BJ (cell line): ENCODE results near the gene SMARCC2. TPM values are rescaled to one million over a fixed set of nuclear protein-coding genes. Genes with fewer than 3 reads are reported as not detected.

Experiments used
- CTCF ChIA-PET: fragments of 350-600 bp; formaldehyde crosslinking; extraction: SDS; loops from one replicate; lab custom pipeline; 2021; ENCODE audit warnings: antibody characterized with exemption, inconsistent platforms; lab: Yijun Ruan, JAX
- POLR2A ChIA-PET: fragments of 300-600 bp; sonication (Branson Sonifier 250); formaldehyde crosslinking; extraction: SDS; loops from one replicate; lab custom pipeline; 2021; ENCODE audit warnings: antibody characterized with exemption; lab: Charles Lee
- DNase-seq: peaks from one replicate; pipeline ENCODE4 v3.0.0-alpha.2; 2011; ENCODE audit warnings: low read depth
- H3K27me3 ChIP-seq: 2 replicates; pipeline ENCODE4 v1.6.0; 2011; ENCODE audit warnings: low read length; ENCODE audit not compliant: control insufficient read depth, insufficient read depth
- H3K36me3 ChIP-seq: 2 replicates; pipeline ENCODE4 v1.5.1; 2011; ENCODE audit warnings: low read length; ENCODE audit not compliant: control insufficient read depth, insufficient read depth
- H3K4me3 ChIP-seq: 2 replicates; pipeline ENCODE4 v1.5.1; 2011; ENCODE audit warnings: low read depth, mild to moderate bottlenecking, control low read depth, low read length
- CTCF ChIP-seq: IDR thresholded peaks from 2 replicates; pipeline ENCODE4 v1.5.1; 2011; ENCODE audit warnings: low read depth, mild to moderate bottlenecking, control low read depth, inconsistent platforms, low read length, moderate library complexity; ENCODE audit not compliant: insufficient read depth
- polyA plus RNA-seq: library from polyadenylated mRNA; depleted of rRNA; stranded (reverse); fragments of >200 nt; gene quantifications from 2 replicates; pipeline ENCODE4 v1.2.3, GENCODE V29; 2011

Gene SMARCC2
- polyA plus RNA-seq, 1 experiment: 60.7 TPM

DNA sequence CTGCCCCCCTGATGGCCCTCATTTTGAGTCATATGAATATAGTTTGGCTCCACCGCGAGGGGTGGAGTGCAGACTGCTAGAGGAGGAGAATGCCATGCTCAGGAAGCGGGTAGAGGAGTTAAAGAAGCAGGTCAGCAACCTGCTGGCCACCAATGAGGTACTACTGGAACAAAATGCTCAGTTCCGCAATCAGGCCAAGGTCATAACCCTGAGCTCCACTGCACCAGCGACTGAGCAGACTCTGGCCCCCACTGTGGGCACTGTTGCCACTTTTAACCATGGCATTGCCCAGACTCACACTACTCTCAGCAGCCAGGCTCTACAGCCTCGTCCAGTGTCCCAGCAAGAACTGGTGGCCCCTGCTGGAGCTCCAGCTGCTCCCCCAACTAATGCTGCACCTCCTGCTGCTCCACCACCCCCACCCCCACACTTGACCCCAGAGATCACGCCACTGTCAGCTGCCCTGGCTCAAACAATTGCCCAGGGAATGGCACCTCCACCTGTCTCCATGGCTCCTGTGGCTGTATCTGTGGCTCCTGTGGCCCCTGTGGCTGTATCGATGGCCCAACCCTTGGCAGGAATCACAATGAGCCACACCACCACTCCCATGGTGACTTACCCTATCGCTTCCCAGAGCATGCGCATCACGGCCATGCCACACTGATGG is 67.9 kb downstream of the SMARCC2 start:
- Histone ChIP-seq H3K4me3 (no peak overlapping the region), H3K27me3 (no peaks in the 10 kb centered on the region), H3K36me3 (peaks cover 10% of the 10 kb centered on the region)
- CTCF ChIA-PET: interaction anchor here (4.8 to 6.8 kb wide), 2 partner anchors 39 to 69 kb away, joined by 52 to 134 read pairs; partner anchors contain the start of genes MYL6 and SMARCC2
- no peak for TF ChIP-seq CTCF
- POLR2A ChIA-PET: no interaction called here
- no peak for DNase-seq

GRCh38 chr12:56120158-56120846 is 69.0 kb downstream of the SMARCC2 start:
- no peak for TF ChIP-seq CTCF
- Histone ChIP-seq H3K4me3 (no peak overlapping the region), H3K36me3 (peaks cover 10% of the 10 kb centered on the region), H3K27me3 (no peaks in the 10 kb centered on the region)
- ChIA-PET POLR2A (interaction anchor here (1.0 to 1.3 kb wide), 2 partner anchors 16 to 43 kb away, joined by 3 to 6 read pairs; partner anchors contain the start of gene PA2G4), CTCF (interaction anchor here (0.7 to 6.8 kb wide), 30 partner anchors 8 to 343 kb away, joined by 3 to 134 read pairs (median 5); partner anchors contain the start of genes ANKRD52, COQ10A, CS and ERBB3)
- no peak for DNase-seq

DNA sequence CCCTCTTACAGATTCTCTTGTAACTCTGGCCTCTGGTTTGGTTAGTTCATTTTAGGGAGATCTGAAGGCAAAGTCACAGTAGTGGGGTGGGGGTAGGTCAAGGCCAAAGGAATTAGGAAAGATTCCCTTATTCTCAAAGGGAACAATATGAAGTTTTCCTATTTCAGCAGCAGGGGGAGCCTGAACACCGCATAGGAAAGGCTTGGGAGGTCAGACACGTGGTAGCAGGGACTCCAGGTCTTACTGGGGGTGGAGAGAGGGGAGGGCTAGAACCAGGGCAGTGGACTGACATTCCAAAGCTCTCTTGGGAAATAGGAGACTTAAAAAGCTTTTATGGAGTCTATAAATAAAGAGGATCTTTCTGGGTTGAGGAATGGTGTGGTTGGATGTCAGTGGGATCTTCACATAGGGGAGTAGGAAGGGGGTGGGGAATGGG is 69.9 kb downstream of the SMARCC2 start:
- H3K4me3 ChIP-seq: no peak overlapping the region
- ChIA-PET POLR2A (interaction anchor here (0.6 to 1.9 kb wide), 6 partner anchors 8 to 103 kb away, joined by 3 to 8 read pairs (median 6); partner anchors contain the start of genes ESYT1, PA2G4 and RNF41), CTCF (interaction anchor here (0.7 to 6.8 kb wide), 34 partner anchors 9 to 344 kb away, joined by 3 to 134 read pairs (median 5); partner anchors contain the start of genes ANKRD52, CNPY2, COQ10A and CS)
- TF ChIP-seq CTCF: peak; percentile 79
- no peaks in the 10 kb centered on the region for H3K27me3 ChIP-seq
- peaks cover 10% of the 10 kb centered on the region for H3K36me3 ChIP-seq
- DNase-seq: peak; percentile 87

DNA sequence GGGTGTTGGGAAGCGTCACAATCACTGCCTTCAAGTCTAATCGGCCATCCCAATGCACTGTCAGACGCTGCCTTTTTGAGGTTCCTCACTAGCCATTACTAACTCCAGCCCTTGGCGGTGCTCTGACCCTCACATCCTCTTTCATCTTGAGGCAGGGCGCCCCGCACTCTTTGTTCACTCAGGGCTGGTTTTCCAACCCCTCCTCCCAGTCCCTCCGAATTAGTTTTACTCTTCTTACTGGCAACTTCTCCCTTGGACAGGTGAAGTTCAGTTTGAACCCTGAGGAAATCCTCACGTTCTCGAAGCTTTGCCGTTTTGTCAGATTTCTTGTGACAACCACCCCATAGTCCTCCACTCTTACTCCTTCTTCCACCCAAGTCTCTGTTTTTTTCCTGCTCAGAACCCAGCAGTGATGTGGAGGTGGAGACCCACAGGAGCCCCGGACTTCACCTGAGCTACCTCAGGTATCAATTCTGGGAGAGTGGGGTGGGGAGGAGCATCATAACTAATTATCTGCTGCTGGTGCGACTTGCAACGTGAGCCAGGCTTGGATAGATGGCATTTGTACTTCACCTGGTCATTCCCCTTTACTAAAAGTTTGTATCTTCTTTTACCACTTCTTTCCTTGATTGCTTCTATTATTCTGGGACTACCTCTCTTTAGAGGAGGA is 70.5 kb downstream of the SMARCC2 start:
- ChIA-PET POLR2A (interaction anchor here (0.6 to 2.1 kb wide), 9 partner anchors 9 to 148 kb away, joined by 3 to 13 read pairs (median 6); partner anchors contain the start of genes ESYT1, MYL6, PA2G4 and RNF41), CTCF (interaction anchor here (0.6 to 6.8 kb wide), 31 partner anchors 8 to 345 kb away, joined by 3 to 134 read pairs (median 5); partner anchors contain the start of genes ANKRD52, CNPY2, COQ10A and CS)
- peak overlapping the region; percentile 72 for H3K4me3 ChIP-seq
- no peaks in the 10 kb centered on the region for H3K27me3 ChIP-seq
- DNase-seq: no peak
- no peak for TF ChIP-seq CTCF
- peaks cover 10% of the 10 kb centered on the region for H3K36me3 ChIP-seq
